ENCODE measurements around the gene CLN3. TPM values are rescaled to one million over a fixed set of nuclear protein-coding genes. Genes with fewer than 3 reads are reported as not detected.
A peak's percentile ranks its signal among the peaks of the same experiment; 100 is the strongest.

Gene CLN3
- total RNA-seq, 1 experiment from 2014 or later = 33.5 TPM

GRCh38 chr16:28520672-28521071 lies 28.8 kb upstream of the CLN3 start:
- Mint-ChIP-seq H3K36me3 (ENCODE audit: insufficient read depth, unreplicated experiment) (no peaks in the 10 kb centered on the region), H3K4me1 (ENCODE audit: low read depth, unreplicated experiment) (no peaks in the 10 kb centered on the region), H3K4me3 (ENCODE audit: low read depth, unreplicated experiment) (no peak overlapping the region), H3K9me3 (ENCODE audit: low read depth, unreplicated experiment) (no peaks in the 10 kb centered on the region), H3K27me3 (ENCODE audit: unreplicated experiment) (no peaks in the 10 kb centered on the region), H3K27ac (ENCODE audit: unreplicated experiment) (no peak overlapping the region)
- DNase-seq = no peak
- no TSS peak for BruUV-seq (replicated peaks)
- TF ChIP-seq, protein P1, sequence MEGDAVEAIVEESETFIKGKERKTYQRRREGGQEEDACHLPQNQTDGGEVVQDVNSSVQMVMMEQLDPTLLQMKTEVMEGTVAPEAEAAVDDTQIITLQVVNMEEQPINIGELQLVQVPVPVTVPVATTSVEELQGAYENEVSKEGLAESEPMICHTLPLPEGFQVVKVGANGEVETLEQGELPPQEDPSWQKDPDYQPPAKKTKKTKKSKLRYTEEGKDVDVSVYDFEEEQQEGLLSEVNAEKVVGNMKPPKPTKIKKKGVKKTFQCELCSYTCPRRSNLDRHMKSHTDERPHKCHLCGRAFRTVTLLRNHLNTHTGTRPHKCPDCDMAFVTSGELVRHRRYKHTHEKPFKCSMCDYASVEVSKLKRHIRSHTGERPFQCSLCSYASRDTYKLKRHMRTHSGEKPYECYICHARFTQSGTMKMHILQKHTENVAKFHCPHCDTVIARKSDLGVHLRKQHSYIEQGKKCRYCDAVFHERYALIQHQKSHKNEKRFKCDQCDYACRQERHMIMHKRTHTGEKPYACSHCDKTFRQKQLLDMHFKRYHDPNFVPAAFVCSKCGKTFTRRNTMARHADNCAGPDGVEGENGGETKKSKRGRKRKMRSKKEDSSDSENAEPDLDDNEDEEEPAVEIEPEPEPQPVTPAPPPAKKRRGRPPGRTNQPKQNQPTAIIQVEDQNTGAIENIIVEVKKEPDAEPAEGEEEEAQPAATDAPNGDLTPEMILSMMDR (IDR thresholded peaks at IDR 0.05; ENCODE audit: unreplicated experiment) = no peak
- CTCF ChIA-PET = no interaction called here
- intact Hi-C loops (cut with micrococcal nuclease; ENCODE audit: unreplicated experiment) = no loop called here

- Mint-ChIP-seq H3K4me3 (ENCODE audit: low read depth, unreplicated experiment) (no peak overlapping the region), H3K27me3 (ENCODE audit: unreplicated experiment) (no peaks in the 10 kb centered on the region), H3K27ac (ENCODE audit: unreplicated experiment) (no peak overlapping the region), H3K36me3 (ENCODE audit: insufficient read depth, unreplicated experiment) (peaks cover 4% of the 10 kb centered on the region), H3K4me1 (ENCODE audit: low read depth, unreplicated experiment) (no peaks in the 10 kb centered on the region), H3K9me3 (ENCODE audit: low read depth, unreplicated experiment) (no peaks in the 10 kb centered on the region)
- intact Hi-C loops (cut with micrococcal nuclease; ENCODE audit: unreplicated experiment) = no loop called here
- no peak for DNase-seq
- BruUV-seq (replicated peaks) = no TSS peak
- CTCF ChIA-PET = interaction anchor here (0.6 to 0.7 kb wide), 2 partner anchors 30 to 1984 kb away, joined by 3 to 4 read pairs; no protein-coding TSS in a partner anchor
- TF ChIP-seq, protein P1 (IDR thresholded peaks at IDR 0.05; ENCODE audit: unreplicated experiment) = no peak
Observed at GRCh38 chr16:28514246-28514645, 22.4 kb upstream of the CLN3 start.

DNA sequence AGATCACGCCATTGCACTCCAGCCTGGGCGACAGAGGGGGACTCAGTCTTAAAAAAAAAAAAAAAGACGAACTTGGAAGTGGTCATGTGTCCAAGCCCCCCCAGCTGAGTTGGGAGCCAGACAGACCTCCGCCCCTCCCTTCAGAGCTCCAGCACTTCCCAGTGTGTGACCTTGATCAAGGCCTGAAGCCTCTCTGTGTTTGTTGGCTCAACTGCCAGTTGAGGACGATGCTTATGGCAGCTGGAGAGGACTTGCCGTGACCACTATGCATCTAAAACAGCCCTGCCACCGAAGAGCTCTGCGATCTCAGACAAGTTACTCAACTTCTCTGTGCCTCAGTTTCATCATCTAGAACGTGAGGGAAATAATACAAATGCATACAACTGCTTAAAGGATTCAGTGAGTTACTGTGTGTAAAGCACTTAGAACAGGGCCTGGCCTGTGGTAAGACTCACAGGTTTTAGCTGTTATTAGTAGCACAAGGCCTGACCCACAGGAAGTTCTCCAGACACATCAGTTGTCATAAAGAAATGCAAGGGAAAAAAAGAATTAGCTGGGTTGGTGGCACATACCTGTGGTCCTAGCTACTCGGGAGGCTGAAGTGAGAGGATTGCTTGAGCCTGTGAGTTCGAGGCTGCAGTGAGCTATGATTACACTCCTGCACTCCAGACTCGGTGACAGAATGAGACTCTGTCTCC lies 21.8 kb upstream of the CLN3 start:
- H3K27ac Mint-ChIP-seq (ENCODE audit: unreplicated experiment) = no peak overlapping the region
- H3K27me3 Mint-ChIP-seq (ENCODE audit: unreplicated experiment) = no peaks in the 10 kb centered on the region
- intact Hi-C loops (cut with micrococcal nuclease; ENCODE audit: unreplicated experiment) = no loop called here
- H3K4me1 Mint-ChIP-seq (ENCODE audit: low read depth, unreplicated experiment) = no peaks in the 10 kb centered on the region
- H3K9me3 Mint-ChIP-seq (ENCODE audit: low read depth, unreplicated experiment) = no peaks in the 10 kb centered on the region
- peaks cover 4% of the 10 kb centered on the region for H3K36me3 Mint-ChIP-seq (ENCODE audit: insufficient read depth, unreplicated experiment)
- no TSS peak for BruUV-seq (replicated peaks)
- no peak for DNase-seq
- H3K4me3 Mint-ChIP-seq (ENCODE audit: low read depth, unreplicated experiment) = no peak overlapping the region
- CTCF ChIA-PET = interaction anchor here (0.6 kb wide), 1 partner anchor 1984 kb away, joined by 4 read pairs; no protein-coding TSS in a partner anchor
- TF ChIP-seq, protein P1 (IDR thresholded peaks at IDR 0.05; ENCODE audit: unreplicated experiment) = no peak

DNA sequence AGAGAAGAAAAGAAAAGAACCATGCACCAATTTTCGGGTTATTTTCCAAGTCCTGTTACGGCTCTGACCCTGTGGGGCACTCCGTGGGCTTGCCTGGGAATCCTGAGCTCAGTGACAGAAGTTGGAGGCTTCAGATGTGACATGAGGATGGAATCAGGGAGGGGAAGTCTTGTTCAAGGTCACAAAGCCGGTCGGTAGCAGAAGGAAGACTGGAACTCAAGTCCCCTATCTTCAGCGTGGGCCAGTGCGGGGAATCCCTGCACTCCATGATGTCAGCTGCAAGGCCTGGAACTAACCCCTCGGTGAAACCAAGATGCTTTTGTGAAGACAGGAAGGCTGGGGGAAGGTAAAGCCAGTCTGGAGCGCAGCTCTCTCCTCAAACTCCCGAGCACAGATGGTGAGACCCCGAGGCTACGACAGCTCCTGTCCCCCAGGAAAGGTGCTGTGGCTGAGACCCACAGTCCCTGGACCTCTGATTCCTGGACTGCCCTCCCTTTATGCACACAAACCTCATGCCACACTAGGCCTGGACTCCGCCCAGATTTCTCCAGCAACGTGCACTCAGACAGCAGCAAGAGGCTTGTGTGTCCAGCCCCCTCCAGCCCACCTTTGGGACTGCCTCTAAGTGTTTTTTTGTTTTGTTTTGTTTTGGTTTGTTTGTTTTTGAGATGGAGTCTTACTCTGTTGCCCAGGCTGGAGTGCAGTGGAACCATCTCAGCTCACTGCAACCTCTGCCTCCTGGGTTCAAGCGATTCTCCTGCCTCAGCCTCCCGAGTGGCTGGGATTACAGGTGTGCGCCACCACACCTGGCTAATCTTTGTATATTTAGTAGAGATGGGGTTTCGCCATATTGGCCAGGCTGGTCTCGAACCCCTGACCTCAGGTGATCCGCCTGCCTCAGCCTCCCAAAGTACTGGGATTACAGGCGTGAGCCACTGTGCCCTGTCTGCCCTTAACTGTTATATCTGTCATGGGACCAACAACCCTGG lies 20.2 kb upstream of the CLN3 start:
- intact Hi-C loops (cut with micrococcal nuclease; ENCODE audit: unreplicated experiment) = no loop called here
- TF ChIP-seq, protein P1 (IDR thresholded peaks at IDR 0.05; ENCODE audit: unreplicated experiment) = no peak
- Mint-ChIP-seq H3K4me3 (ENCODE audit: low read depth, unreplicated experiment) (no peak overlapping the region), H3K36me3 (ENCODE audit: insufficient read depth, unreplicated experiment) (peaks cover 4% of the 10 kb centered on the region), H3K4me1 (ENCODE audit: low read depth, unreplicated experiment) (no peaks in the 10 kb centered on the region), H3K9me3 (ENCODE audit: low read depth, unreplicated experiment) (no peaks in the 10 kb centered on the region), H3K27me3 (ENCODE audit: unreplicated experiment) (peaks cover 3% of the 10 kb centered on the region), H3K27ac (ENCODE audit: unreplicated experiment) (peak overlapping the region; percentile 48)
- BruUV-seq (replicated peaks) = no TSS peak
- DNase-seq = no peak
- CTCF ChIA-PET = interaction anchor here (0.7 kb wide), 1 partner anchor 1429 kb away, joined by 3 read pairs; no protein-coding TSS in a partner anchor

Data from Calu3 (cell line).